Heart right ventricle (tissue), 16 donors: Measurements from ENCODE around the gene CACNG4. TPM values are rescaled to one million over a fixed set of nuclear protein-coding genes. Genes with fewer than 3 reads are reported as not detected.

ENCODE experiments used
- ATAC-seq, 8 donors: fragments of 200-7000 bp; cut with Tn5 transposase; one replicate each; pipeline ENCODE4 v1.9.1; 2020; ENCODE audit warnings: mild to moderate bottlenecking in 8 of 8, moderate library complexity in 8 of 8, moderate number of reproducible peaks in 1 of 8
- DNase-seq, 2 donors: peaks; one replicate each; pipeline ENCODE4 v3.0.0-alpha.2; 2020
- H3K27ac ChIP-seq, 10 donors: fragments of 200-600 bp; sonication (generic) in 2 of 10; one replicate each; pipeline versions ENCODE4 v1.5.0 to v1.8.0; 2020 to 2022; ENCODE audit warnings: mild to moderate bottlenecking in 3 of 10
- H3K27me3 ChIP-seq, 7 donors: fragments of 200-600 bp; one replicate each; pipeline ENCODE4 v1.8.0; 2021 to 2022; ENCODE audit warnings: mild to moderate bottlenecking in 2 of 7
- H3K36me3 ChIP-seq, 9 donors: fragments of 200-600 bp; sonication (generic) in 1 of 9; one replicate each; pipeline versions ENCODE4 v1.5.0 to v1.8.0; 2020 to 2022; ENCODE audit warnings: mild to moderate bottlenecking in 2 of 9
- H3K4me1 ChIP-seq, 9 donors: fragments of 200-600 bp; sonication (generic) in 1 of 9; one replicate each; pipeline versions ENCODE4 v1.5.0 to v1.8.0; 2020 to 2022; ENCODE audit warnings: mild to moderate bottlenecking in 4 of 9
- H3K4me3 ChIP-seq, 10 donors: fragments of 200-600 bp; sonication (generic) in 2 of 10; one replicate each; pipeline versions ENCODE4 v1.5.0 to v1.8.0; 2020 to 2022; ENCODE audit warnings: mild to moderate bottlenecking in 7 of 10, moderate library complexity in 2 of 10
- H3K9me3 ChIP-seq, 11 donors: fragments of 200-600 bp in 10 of 11; sonication (generic) in 2 of 11; one replicate each; pipeline versions ENCODE4 v1.5.0 to v1.8.0; 2013 to 2022; ENCODE audit warnings: mild to moderate bottlenecking in 2 of 11, control low read depth in 1 of 11, moderate library complexity in 1 of 11
- WGBS, 2 donors: extraction: QIAGEN DNeasy Blood & Tissue Kit; methylation state at CpG; one replicate each; pipeline ENCODE4 v1.1.7; 2013; ENCODE audit warnings: inconsistent platforms in 1 of 2; 5-methylcytosine and 5-hydroxymethylcytosine counted together
- intact Hi-C, 10 donors: fragments of 100-400 bp; cut with DNase I; formaldehyde crosslinking; loops; one replicate each; pipeline versions ENCODE4 v1.11.1 to v1.14.2; 2022
- polyA plus RNA-seq, 2 donors: library from polyadenylated mRNA; stranded (reverse); fragments of 200-250 nt; gene quantifications; one replicate each; pipeline ENCODE4 v1.2.3, GENCODE V29; 2013
- total RNA-seq, 10 donors: library from RNA; stranded (reverse); fragmentation: NEBNext Ultra II Directional in 3 of 10; extraction: Animal tissue kit (Norgen Biotek cat#: 25700) in 3 of 10; gene quantifications; one replicate each; pipeline versions ENCODE4 v1.2.1 to v1.2.4, GENCODE V29; 2021 to 2023
- TF ChIP-seq, protein P1 (sequence below), 9 donors: fragments of 200-600 bp; sonication (generic) in 2 of 9; IDR thresholded peaks; one replicate each; pipeline versions ENCODE4 v1.5.0 to v1.8.0; 2021 to 2022; ENCODE audit warnings: antibody characterized with exemption in 9 of 9, mild to moderate bottlenecking in 5 of 9, moderate library complexity in 1 of 9
- donor health status: Arrhythmogenic right ventricular cardiomyopathy.
- donor health status: ischemic (EF 13 %, LVEDD 7.1; RV severe dilation, severe dysfunction).
- donor health status: healthy with polysubstance abuse.
- donor health status: DM: no; HTN: yes; CAD: no.
- donor health status: DM: no; HTN: no; CAD: no.
- donor health status: ischemic (EF 25% LVEDD 6.9; RV normal size, moderate dysfunction).
- donor health status: ischemic (EF 25% LVEDD 5.7; RV mildly dilated, moderate dysfunction).
- donor health status: healthy.
- donor health status: DM: yes; HTN: yes; CAD: no.
- donor health status: Ischemic cardiomyopathy.
- donor health status: ischemic (EF 35%, LVEDD 5.7; RV mildly dilated, moderate dysfunction).
- donor health status: nonischemic (EF 11% LVEDD 7.7; RV severe dilation, severe dysfunction).
- donor health status: DM: yes; HTN: yes; CAD: no.
- donor health status: PGD.
- donor health status: ischemic (EF 29% LVEDD 5.4; RV normal size, mild dysfunction).
- donor health status: nonischemic (EF 23%, LVEDD 6.1; RV moderate dilation, normal function).

The CACNG4 gene
- total and polyA plus RNA-seq, 12 donors: 0.06 to 0.11 (median 0.07) TPM; not detected in 7

DNA sequence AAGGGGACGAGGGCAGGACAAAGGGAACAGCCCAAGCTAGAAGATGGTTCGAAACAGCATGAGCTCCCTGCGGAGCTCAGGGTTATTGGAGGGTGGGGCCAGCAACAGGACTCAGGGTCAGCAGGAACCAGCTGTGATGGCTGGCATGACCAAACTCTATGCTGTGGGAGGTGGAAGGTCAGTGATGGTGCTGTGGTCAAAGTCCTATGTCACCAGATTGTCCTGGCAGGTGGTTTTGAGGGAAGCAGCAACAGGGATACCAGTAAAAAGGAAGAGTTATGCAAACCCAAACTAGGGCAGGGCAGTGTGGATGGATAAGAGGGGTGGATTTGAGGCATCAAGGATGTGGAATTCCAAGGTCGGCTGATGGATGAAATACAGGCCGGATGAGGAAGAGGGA, 32.4 kb downstream of the CACNG4 start:
- Histone ChIP-seq H3K9me3 (no peaks in the 10 kb centered on the region), H3K36me3 (no peaks in the 10 kb centered on the region), H3K27ac (no peak overlapping the region), H3K27me3 (peaks cover 0 to 4% (median 0%) of the 10 kb centered on the region in 7 donors), H3K4me1 (no peaks in the 10 kb centered on the region), H3K4me3 (no peak overlapping the region)
- TF ChIP-seq, protein P1, sequence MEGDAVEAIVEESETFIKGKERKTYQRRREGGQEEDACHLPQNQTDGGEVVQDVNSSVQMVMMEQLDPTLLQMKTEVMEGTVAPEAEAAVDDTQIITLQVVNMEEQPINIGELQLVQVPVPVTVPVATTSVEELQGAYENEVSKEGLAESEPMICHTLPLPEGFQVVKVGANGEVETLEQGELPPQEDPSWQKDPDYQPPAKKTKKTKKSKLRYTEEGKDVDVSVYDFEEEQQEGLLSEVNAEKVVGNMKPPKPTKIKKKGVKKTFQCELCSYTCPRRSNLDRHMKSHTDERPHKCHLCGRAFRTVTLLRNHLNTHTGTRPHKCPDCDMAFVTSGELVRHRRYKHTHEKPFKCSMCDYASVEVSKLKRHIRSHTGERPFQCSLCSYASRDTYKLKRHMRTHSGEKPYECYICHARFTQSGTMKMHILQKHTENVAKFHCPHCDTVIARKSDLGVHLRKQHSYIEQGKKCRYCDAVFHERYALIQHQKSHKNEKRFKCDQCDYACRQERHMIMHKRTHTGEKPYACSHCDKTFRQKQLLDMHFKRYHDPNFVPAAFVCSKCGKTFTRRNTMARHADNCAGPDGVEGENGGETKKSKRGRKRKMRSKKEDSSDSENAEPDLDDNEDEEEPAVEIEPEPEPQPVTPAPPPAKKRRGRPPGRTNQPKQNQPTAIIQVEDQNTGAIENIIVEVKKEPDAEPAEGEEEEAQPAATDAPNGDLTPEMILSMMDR (IDR thresholded peaks at IDR 0.05): no peak
- no peak for ATAC-seq
- no peak for DNase-seq
- 91 to 94% methylated on average over 5 of the region's 5 CpGs for WGBS, 2 donors
- intact Hi-C loops: no loop called here

- DNase-seq (no peak), ATAC-seq (no peak)
- no peaks in the 10 kb centered on the region for H3K4me1 ChIP-seq
- TF ChIP-seq, protein P1 (IDR thresholded peaks at IDR 0.05): no peak
- H3K27ac ChIP-seq: no peak overlapping the region
- H3K4me3 ChIP-seq: no peak overlapping the region
- peaks cover 0 to 5% (median 0%) of the 10 kb centered on the region in 11 donors for H3K9me3 ChIP-seq
- intact Hi-C loops: no loop called here
- WGBS, 2 donors: 90 to 91% methylated on average over 2 of the region's 2 CpGs
- H3K27me3 ChIP-seq: peaks cover 0 to 14% (median 0%) of the 10 kb centered on the region in 7 donors
- no peaks in the 10 kb centered on the region for H3K36me3 ChIP-seq
These were observed 38.7 kb downstream of the CACNG4 start for GRCh38 chr17:67003231-67003630.

DNA sequence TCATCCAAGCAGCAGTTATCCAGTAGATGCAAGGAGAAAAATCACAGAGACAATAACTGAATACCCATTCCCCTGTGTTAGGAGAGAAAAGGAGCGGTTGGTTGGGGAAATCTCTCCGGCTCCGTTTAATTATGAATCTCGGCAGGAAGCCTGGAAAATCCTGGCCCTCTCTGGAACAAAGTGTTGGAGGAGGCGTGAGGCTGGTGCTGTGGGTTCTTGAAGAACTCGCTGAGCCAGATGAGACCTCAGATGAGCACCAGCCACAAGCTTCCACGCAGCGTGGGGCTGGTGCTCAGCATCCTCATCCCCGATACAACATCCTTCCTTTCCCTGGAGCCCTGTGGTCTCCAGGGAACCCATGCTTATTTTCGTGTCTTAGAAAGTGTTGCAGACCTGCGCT, 39.7 kb downstream of the CACNG4 start:
- Histone ChIP-seq H3K4me3 (no peak overlapping the region), H3K36me3 (no peaks in the 10 kb centered on the region), H3K27me3 (peaks cover 0 to 14% (median 0%) of the 10 kb centered on the region in 7 donors), H3K4me1 (no peaks in the 10 kb centered on the region), H3K9me3 (peaks cover 0 to 7% (median 0%) of the 10 kb centered on the region in 11 donors), H3K27ac (no peak overlapping the region)
- no peak for ATAC-seq
- TF ChIP-seq, protein P1 (IDR thresholded peaks at IDR 0.05): no peak
- intact Hi-C loops: no loop called here
- WGBS, 2 donors: 66 to 75% methylated on average over 11 of the region's 11 CpGs
- DNase-seq: no peak

DNA sequence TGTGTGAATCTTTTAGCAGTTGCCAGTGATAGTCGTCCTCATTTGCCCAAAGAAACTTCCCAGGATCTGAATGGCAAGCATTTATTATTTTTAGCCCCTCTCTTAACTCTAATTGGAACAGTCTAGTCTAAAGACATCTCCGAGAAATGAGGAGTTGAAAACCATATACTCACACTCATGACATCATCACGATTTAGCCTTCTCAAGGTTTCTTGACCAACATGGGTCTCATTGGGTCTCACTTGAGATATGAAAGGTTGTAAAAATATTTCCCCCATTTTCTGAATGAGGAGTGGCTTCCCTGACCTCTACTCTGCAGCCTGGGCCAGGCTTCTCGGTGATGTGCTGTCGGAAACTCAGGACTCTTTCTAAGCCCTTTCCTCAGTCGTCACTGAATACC, 42.8 kb downstream of the CACNG4 start:
- intact Hi-C loops: no loop called here
- ATAC-seq: no peak
- Histone ChIP-seq H3K36me3 (no peaks in the 10 kb centered on the region), H3K9me3 (peaks cover 0 to 14% (median 0%) of the 10 kb centered on the region in 11 donors), H3K4me1 (no peaks in the 10 kb centered on the region), H3K4me3 (no peak overlapping the region), H3K27me3 (peaks cover 0 to 18% (median 0%) of the 10 kb centered on the region in 7 donors), H3K27ac (no peak overlapping the region)
- TF ChIP-seq, protein P1 (IDR thresholded peaks at IDR 0.05): no peak
- WGBS, 2 donors: 82 to 86% methylated on average over 6 of the region's 6 CpGs
- DNase-seq: no peak
